ENCODE measurements around the gene PTPRO.

GRCh38 chr12:15520083-15520482 lies 197.8 kb downstream of the PTPRO start:
- TF ChIP-seq POLR2A (IDR thresholded peaks at IDR 0.05) (no peak), CTCF (IDR thresholded peaks at IDR 0.05) (no peak)
